ENCODE measurements around the gene ACTN4. TPM values are rescaled to one million over a fixed set of nuclear protein-coding genes. Genes with fewer than 3 reads are reported as not detected.

Gene ACTN4
- total RNA-seq, 1 donor from 2014 or later = 921 TPM

- no peak for TF ChIP-seq CTCF (IDR thresholded peaks at IDR 0.05)
- Mint-ChIP-seq H3K4me3 (ENCODE audit: unreplicated experiment) (no peak overlapping the region), H3K9me3 (ENCODE audit: low read depth) (no peaks in the 10 kb centered on the region), H3K27ac (ENCODE audit: unreplicated experiment) (peak overlapping the region; percentile 51), H3K4me1 (ENCODE audit: low read depth) (peaks cover 24% of the 10 kb centered on the region), H3K36me3 (ENCODE audit: low read depth) (peaks cover 41% of the 10 kb centered on the region), H3K27me3 (ENCODE audit: low read depth) (no peaks in the 10 kb centered on the region)
- DNase-seq (ENCODE audit: low spot score) = no peak
Observed at GRCh38 chr19:38727868-38728660, 80.6 kb downstream of the ACTN4 start.

- Mint-ChIP-seq H3K36me3 (ENCODE audit: low read depth) (peaks cover 37% of the 10 kb centered on the region), H3K27me3 (ENCODE audit: low read depth) (no peaks in the 10 kb centered on the region), H3K4me1 (ENCODE audit: low read depth) (peaks cover 32% of the 10 kb centered on the region)
Observed at GRCh38 chr19:38728752-38729541, 81.5 kb downstream of the ACTN4 start.

GRCh38 chr19:38729653-38730469, 82.4 kb downstream of the ACTN4 start:
- no peak overlapping the region for H3K4me3 Mint-ChIP-seq (ENCODE audit: unreplicated experiment)
- H3K36me3 Mint-ChIP-seq (ENCODE audit: low read depth) = peaks cover 37% of the 10 kb centered on the region
- TF ChIP-seq CTCF (IDR thresholded peaks at IDR 0.05) = peak; percentile 91
- no peaks in the 10 kb centered on the region for H3K27me3 Mint-ChIP-seq (ENCODE audit: low read depth)
- peaks cover 40% of the 10 kb centered on the region for H3K4me1 Mint-ChIP-seq (ENCODE audit: low read depth)
- no peaks in the 10 kb centered on the region for H3K9me3 Mint-ChIP-seq (ENCODE audit: low read depth)
- peak; percentile 85 for DNase-seq (ENCODE audit: low spot score)
- peak overlapping the region; percentile 74 for H3K27ac Mint-ChIP-seq (ENCODE audit: unreplicated experiment)

More at GRCh38 chr19:38728752-38729541, 81.5 kb downstream of the ACTN4 start:
- Mint-ChIP-seq H3K4me3 (ENCODE audit: unreplicated experiment) (no peak overlapping the region), H3K9me3 (ENCODE audit: low read depth) (no peaks in the 10 kb centered on the region), H3K27ac (ENCODE audit: unreplicated experiment) (peak overlapping the region; percentile 49)
- peak; percentile 90 for DNase-seq (ENCODE audit: low spot score)
- no peak for TF ChIP-seq CTCF (IDR thresholded peaks at IDR 0.05)

- no peak for DNase-seq (ENCODE audit: low spot score)
- peaks cover 44% of the 10 kb centered on the region for H3K4me1 Mint-ChIP-seq (ENCODE audit: low read depth)
- no peaks in the 10 kb centered on the region for H3K27me3 Mint-ChIP-seq (ENCODE audit: low read depth)
- no peak for TF ChIP-seq CTCF (IDR thresholded peaks at IDR 0.05)
- H3K36me3 Mint-ChIP-seq (ENCODE audit: low read depth) = peaks cover 37% of the 10 kb centered on the region
- H3K4me3 Mint-ChIP-seq (ENCODE audit: unreplicated experiment) = no peak overlapping the region
- peak overlapping the region; percentile 57 for H3K27ac Mint-ChIP-seq (ENCODE audit: unreplicated experiment)
- H3K9me3 Mint-ChIP-seq (ENCODE audit: low read depth) = no peaks in the 10 kb centered on the region
Observed at GRCh38 chr19:38730470-38730730, 83.0 kb downstream of the ACTN4 start.
